Measurements from ENCODE around the gene JADE1.

JADE1 gene

DNA sequence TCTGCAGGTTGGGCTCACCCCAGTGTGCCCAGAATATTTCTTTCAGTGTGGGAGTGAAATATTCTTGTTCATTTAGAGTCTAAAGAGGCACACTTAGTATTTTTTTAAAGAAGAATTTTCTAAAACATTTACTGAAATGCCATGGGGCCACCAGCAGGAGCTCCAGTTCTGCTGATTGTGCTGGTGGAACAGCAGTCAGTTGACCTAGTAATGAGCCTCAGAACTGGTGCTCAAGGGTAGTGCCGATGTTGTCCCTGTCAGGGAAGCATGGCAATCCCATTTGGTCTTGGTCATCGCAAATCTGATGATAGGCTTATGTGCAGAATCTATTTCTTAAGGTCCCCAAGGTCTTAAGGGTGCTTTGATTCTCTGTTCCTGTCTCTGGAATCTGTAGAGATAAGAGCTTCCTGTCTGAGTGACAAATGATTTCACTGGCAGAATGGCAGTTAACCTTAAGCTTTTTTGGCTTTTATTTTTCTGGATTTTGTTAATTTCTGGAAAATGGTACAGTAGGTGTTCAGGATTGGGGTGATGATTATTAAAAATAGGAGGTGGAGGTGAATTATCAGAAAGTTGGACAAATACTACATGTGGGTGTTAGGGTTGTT, 31.3 kb downstream of the JADE1 start:
- H3F3A ChIP-seq (ENCODE audit: low read depth), result no peaks in the 10 kb centered on the region
- no peak overlapping the region for H3K9ac ChIP-seq (ENCODE audit: low read depth, low read length, poor library complexity, severe bottlenecking)
- H3K36me3 ChIP-seq (ENCODE audit: insufficient read depth, low read length), result peaks cover 74% of the 10 kb centered on the region; the same call in 1 of the 2 replicates
- no peaks in the 10 kb centered on the region for H3K9me3 ChIP-seq (ENCODE audit: insufficient read depth, low read depth, low read length)
- H2AFZ ChIP-seq (ENCODE audit: low read length), result no peak overlapping the region
- peaks cover 87% of the 10 kb centered on the region for H3K79me2 ChIP-seq (ENCODE audit: insufficient read depth, low read length)
- H3K9me2 ChIP-seq (replicated peaks; ENCODE audit: low read depth, low read length), result no peaks in the 10 kb centered on the region
- no peak overlapping the region for H3K4me3 ChIP-seq (ENCODE audit: low read length, poor library complexity, severe bottlenecking)
- no peaks in the 10 kb centered on the region for H3K27me3 ChIP-seq (ENCODE audit: insufficient read depth, low read length, poor library complexity, severe bottlenecking)
- peaks cover 80% of the 10 kb centered on the region for H4K20me1 ChIP-seq (ENCODE audit: insufficient read depth, low read length, poor library complexity, severe bottlenecking)
- H3K4me2 ChIP-seq (ENCODE audit: low read depth, low read length, poor library complexity, severe bottlenecking), result no peak overlapping the region
- no peak for TF ChIP-seq EZH2phosphoT487 (IDR thresholded peaks at IDR 0.05; ENCODE audit: borderline replicate concordance)
- TF ChIP-seq, protein P1, sequence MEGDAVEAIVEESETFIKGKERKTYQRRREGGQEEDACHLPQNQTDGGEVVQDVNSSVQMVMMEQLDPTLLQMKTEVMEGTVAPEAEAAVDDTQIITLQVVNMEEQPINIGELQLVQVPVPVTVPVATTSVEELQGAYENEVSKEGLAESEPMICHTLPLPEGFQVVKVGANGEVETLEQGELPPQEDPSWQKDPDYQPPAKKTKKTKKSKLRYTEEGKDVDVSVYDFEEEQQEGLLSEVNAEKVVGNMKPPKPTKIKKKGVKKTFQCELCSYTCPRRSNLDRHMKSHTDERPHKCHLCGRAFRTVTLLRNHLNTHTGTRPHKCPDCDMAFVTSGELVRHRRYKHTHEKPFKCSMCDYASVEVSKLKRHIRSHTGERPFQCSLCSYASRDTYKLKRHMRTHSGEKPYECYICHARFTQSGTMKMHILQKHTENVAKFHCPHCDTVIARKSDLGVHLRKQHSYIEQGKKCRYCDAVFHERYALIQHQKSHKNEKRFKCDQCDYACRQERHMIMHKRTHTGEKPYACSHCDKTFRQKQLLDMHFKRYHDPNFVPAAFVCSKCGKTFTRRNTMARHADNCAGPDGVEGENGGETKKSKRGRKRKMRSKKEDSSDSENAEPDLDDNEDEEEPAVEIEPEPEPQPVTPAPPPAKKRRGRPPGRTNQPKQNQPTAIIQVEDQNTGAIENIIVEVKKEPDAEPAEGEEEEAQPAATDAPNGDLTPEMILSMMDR (conservative IDR thresholded peaks at IDR 0.05; ENCODE audit: low read length), result no peak
- H3K4me1 ChIP-seq (ENCODE audit: insufficient read depth, low read length, poor library complexity, severe bottlenecking), result peaks cover 8% of the 10 kb centered on the region

DNA sequence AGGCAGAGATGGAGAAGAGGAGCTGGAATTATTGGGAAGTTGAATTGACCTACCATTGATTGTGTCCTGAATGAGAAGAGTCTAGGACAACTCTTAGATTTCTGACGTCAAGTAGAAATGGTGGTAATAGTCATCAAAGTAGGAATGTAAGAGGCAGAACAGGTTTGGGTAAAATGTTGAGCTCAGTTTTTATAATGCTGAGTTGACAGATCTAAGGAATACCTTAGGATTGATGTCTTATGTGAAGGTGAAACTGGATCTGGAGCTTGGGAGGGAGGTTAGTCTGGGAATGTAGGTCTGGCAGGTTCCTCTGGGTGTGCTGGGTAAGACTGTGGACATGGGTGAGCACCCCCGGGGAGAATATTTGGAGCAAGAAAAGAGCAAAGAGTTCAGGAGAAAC, 31.9 kb downstream of the JADE1 start:
- peaks cover 90% of the 10 kb centered on the region for H3K79me2 ChIP-seq (ENCODE audit: insufficient read depth, low read length)
- peaks cover 76% of the 10 kb centered on the region; the same call in 1 of the 2 replicates for H3K36me3 ChIP-seq (ENCODE audit: insufficient read depth, low read length)
- peaks cover 8% of the 10 kb centered on the region for H3K4me1 ChIP-seq (ENCODE audit: insufficient read depth, low read length, poor library complexity, severe bottlenecking)
- H4K20me1 ChIP-seq (ENCODE audit: insufficient read depth, low read length, poor library complexity, severe bottlenecking), result peaks cover 76% of the 10 kb centered on the region
- no peaks in the 10 kb centered on the region for H3K9me2 ChIP-seq (replicated peaks; ENCODE audit: low read depth, low read length)
- no peak overlapping the region for H3K4me3 ChIP-seq (ENCODE audit: low read length, poor library complexity, severe bottlenecking)
- H2AFZ ChIP-seq (ENCODE audit: low read length), result no peak overlapping the region
- H3F3A ChIP-seq (ENCODE audit: low read depth), result no peaks in the 10 kb centered on the region
- H3K4me2 ChIP-seq (ENCODE audit: low read depth, low read length, poor library complexity, severe bottlenecking), result no peak overlapping the region
- H3K9ac ChIP-seq (ENCODE audit: low read depth, low read length, poor library complexity, severe bottlenecking), result no peak overlapping the region
- TF ChIP-seq, protein P1 (conservative IDR thresholded peaks at IDR 0.05; ENCODE audit: low read length), result no peak
- TF ChIP-seq EZH2phosphoT487 (IDR thresholded peaks at IDR 0.05; ENCODE audit: borderline replicate concordance), result no peak
- H3K9me3 ChIP-seq (ENCODE audit: insufficient read depth, low read depth, low read length), result no peaks in the 10 kb centered on the region
- H3K27me3 ChIP-seq (ENCODE audit: insufficient read depth, low read length, poor library complexity, severe bottlenecking), result no peaks in the 10 kb centered on the region

DNA sequence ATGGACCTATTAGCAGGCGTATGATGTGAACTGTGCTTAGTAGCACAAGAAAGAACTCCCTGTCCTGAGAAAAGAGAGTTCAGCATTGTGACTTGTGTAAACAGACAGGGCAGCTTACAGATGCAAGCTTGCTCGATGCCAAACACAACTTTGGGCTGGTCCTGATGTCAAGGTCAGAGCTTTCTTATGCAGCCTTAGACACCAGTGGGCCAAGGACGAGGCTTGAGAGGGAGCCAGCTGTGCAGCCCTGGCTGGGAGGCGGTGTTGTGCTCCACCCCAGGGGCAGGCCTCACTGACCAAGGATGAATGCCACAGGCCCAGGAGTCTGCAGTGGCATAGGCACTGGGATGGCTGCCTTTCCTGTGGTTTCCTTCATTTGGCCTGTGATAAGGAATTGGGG, 35.4 kb downstream of the JADE1 start:
- TF ChIP-seq, protein P1 (conservative IDR thresholded peaks at IDR 0.05; ENCODE audit: low read length), result no peak
- no peak for TF ChIP-seq EZH2phosphoT487 (IDR thresholded peaks at IDR 0.05; ENCODE audit: borderline replicate concordance)
- H3K27me3 ChIP-seq (ENCODE audit: insufficient read depth, low read length, poor library complexity, severe bottlenecking), result no peaks in the 10 kb centered on the region
- H2AFZ ChIP-seq (ENCODE audit: low read length), result no peak overlapping the region
- H3K4me1 ChIP-seq (ENCODE audit: insufficient read depth, low read length, poor library complexity, severe bottlenecking), result peaks cover 8% of the 10 kb centered on the region
- H3K9me2 ChIP-seq (replicated peaks; ENCODE audit: low read depth, low read length), result no peaks in the 10 kb centered on the region
- no peak overlapping the region for H3K9ac ChIP-seq (ENCODE audit: low read depth, low read length, poor library complexity, severe bottlenecking)
- peaks cover 45% of the 10 kb centered on the region for H4K20me1 ChIP-seq (ENCODE audit: insufficient read depth, low read length, poor library complexity, severe bottlenecking)
- no peak overlapping the region for H3K4me3 ChIP-seq (ENCODE audit: low read length, poor library complexity, severe bottlenecking)
- H3K4me2 ChIP-seq (ENCODE audit: low read depth, low read length, poor library complexity, severe bottlenecking), result no peak overlapping the region
- H3F3A ChIP-seq (ENCODE audit: low read depth), result no peaks in the 10 kb centered on the region
- peaks cover 81% of the 10 kb centered on the region; the same call in 1 of the 2 replicates for H3K36me3 ChIP-seq (ENCODE audit: insufficient read depth, low read length)
- no peaks in the 10 kb centered on the region for H3K9me3 ChIP-seq (ENCODE audit: insufficient read depth, low read depth, low read length)
- peaks cover 59% of the 10 kb centered on the region for H3K79me2 ChIP-seq (ENCODE audit: insufficient read depth, low read length)
